ENCODE results near the gene CD2.

Gene CD2, protein sequence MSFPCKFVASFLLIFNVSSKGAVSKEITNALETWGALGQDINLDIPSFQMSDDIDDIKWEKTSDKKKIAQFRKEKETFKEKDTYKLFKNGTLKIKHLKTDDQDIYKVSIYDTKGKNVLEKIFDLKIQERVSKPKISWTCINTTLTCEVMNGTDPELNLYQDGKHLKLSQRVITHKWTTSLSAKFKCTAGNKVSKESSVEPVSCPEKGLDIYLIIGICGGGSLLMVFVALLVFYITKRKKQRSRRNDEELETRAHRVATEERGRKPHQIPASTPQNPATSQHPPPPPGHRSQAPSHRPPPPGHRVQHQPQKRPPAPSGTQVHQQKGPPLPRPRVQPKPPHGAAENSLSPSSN

DNA sequence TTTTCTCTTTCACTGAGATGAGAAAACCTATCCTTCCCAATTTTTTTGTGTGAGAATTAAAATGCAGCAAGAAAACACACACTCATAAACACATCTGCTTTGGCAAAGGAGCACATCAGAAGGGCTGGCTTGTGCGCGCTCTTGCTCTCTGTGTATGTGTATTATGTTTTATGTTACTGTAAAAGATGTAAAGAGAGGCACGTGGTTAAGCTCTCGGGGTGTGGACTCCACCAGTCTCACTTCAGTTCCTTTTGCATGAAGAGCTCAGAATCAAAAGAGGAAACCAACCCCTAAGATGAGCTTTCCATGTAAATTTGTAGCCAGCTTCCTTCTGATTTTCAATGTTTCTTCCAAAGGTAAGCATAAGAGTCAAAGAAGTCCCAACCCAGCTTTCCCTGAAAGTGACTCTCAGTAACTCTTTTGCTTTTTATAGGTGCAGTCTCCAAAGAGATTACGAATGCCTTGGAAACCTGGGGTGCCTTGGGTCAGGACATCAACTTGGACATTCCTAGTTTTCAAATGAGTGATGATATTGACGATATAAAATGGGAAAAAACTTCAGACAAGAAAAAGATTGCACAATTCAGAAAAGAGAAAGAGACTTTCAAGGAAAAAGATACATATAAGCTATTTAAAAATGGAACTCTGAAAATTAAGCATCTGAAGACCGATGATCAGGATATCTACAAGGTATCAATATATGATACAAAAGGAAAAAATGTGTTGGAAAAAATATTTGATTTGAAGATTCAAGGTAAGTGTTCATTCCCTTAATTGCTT is at the start of gene CD2:
Gene CD2 (plus strand): TSS at position 233 of the 780 bp plus-strand sequence. CDS start 63 bp downstream, at position 296.
- intact Hi-C loops (cut with DNase I; ENCODE audit: low total_unique reads), result no loop called here
- TF ChIP-seq, protein P1, sequence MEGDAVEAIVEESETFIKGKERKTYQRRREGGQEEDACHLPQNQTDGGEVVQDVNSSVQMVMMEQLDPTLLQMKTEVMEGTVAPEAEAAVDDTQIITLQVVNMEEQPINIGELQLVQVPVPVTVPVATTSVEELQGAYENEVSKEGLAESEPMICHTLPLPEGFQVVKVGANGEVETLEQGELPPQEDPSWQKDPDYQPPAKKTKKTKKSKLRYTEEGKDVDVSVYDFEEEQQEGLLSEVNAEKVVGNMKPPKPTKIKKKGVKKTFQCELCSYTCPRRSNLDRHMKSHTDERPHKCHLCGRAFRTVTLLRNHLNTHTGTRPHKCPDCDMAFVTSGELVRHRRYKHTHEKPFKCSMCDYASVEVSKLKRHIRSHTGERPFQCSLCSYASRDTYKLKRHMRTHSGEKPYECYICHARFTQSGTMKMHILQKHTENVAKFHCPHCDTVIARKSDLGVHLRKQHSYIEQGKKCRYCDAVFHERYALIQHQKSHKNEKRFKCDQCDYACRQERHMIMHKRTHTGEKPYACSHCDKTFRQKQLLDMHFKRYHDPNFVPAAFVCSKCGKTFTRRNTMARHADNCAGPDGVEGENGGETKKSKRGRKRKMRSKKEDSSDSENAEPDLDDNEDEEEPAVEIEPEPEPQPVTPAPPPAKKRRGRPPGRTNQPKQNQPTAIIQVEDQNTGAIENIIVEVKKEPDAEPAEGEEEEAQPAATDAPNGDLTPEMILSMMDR (IDR thresholded peaks at IDR 0.05), result no peak
- no peak within 1 kb of the TSS for H3K4me3 ChIP-seq
- DNase-seq, result no peak
- no peaks in the 10 kb centered on the region for H3K4me1 ChIP-seq
- H3K9me3 ChIP-seq, result peaks cover 0 to under 1% (median 0%) of the 10 kb centered on the region in 3 donors
- no peak within 1 kb of the TSS for H3K27ac ChIP-seq
- no peaks in the 10 kb centered on the region for H3K27me3 ChIP-seq
- H3K36me3 ChIP-seq, result no peaks in the 10 kb centered on the region

DNA sequence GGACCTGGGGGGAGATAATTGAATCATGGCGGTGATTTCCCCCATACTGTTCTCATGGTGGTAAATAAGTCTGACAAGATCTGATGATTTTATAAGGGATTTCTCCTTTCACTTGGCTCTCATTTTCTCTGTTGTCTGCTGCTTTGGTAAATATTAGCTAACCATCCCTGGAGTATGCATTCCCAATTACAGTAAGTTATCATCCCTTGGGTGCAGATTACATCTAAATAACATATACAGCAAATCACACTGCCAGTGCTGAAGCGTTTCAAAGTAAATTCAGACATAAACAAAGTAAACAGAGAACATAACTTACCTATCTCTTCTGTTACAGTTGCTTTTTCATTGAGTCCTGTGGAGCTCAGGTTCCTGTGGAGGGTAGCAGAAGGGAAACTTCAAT is 48.1 kb upstream of the CD2 start:
- TF ChIP-seq, protein P1 (IDR thresholded peaks at IDR 0.05), result no peak
- H3K4me3 ChIP-seq, result no peak overlapping the region
- H3K27ac ChIP-seq, result no peak overlapping the region
- H3K4me1 ChIP-seq, result peaks cover 0 to 7% (median 3%) of the 10 kb centered on the region in 4 donors
- H3K27me3 ChIP-seq, result no peaks in the 10 kb centered on the region
- intact Hi-C loops (cut with DNase I; ENCODE audit: low total_unique reads), result no loop called here
- DNase-seq, result no peak
- no peaks in the 10 kb centered on the region for H3K36me3 ChIP-seq
- H3K9me3 ChIP-seq, result no peaks in the 10 kb centered on the region

DNA sequence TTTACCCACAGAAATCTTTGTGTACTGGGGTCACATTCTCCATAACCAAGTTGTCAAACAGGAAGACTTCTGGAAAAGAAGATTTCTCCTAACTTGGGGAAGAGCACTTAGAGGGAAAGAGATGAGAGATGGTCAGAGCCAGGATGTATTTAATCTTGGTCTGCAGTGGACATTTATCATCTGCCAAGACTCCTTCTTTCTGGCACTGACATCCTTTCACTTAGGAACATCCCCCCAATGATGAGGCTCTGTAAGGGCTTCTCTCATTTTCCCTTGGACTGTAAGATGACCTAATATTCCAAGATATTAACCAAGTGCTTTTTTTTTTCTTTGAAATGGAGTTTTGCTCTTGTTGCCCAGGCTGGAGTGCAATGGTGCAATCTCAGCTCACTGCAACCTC is 47.4 kb upstream of the CD2 start:
- intact Hi-C loops (cut with DNase I; ENCODE audit: low total_unique reads), result no loop called here
- Histone ChIP-seq H3K9me3 (no peaks in the 10 kb centered on the region), H3K36me3 (no peaks in the 10 kb centered on the region), H3K4me1 (peaks cover 0 to 7% (median 3%) of the 10 kb centered on the region in 4 donors), H3K4me3 (no peak overlapping the region), H3K27ac (no peak overlapping the region), H3K27me3 (no peaks in the 10 kb centered on the region)
- TF ChIP-seq, protein P1 (IDR thresholded peaks at IDR 0.05), result no peak
- no peak for DNase-seq

DNA sequence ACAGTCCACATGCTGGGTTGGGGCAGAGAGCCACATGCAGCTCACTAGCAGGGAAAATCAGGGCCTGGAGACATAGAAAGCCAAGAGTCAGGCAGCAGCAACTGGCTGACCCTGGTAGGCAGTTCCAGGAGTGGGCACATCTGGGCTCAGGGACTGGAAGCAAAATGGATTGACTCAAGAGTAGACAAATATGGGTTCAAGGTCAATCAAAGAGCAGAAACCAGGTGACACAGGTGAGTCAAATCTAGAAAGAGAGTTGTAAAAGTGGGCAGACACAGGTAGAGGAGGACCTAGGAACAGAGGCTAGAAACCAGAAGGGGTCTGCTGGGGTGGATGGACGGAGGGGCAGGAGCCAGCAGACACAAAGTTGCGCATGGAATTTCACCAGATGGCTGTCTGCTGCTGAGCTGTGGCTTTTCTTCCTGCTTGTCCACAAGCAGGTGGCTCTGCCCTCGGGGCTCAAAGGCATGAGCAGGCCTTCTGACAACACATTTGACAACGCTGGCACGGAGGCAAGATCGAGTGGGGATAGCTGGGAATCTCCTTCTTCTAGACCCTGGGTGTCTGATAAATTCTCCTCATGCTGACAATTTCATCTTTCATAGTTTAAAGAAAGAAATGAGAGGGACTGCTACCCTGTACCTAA is 45.9 kb upstream of the CD2 start:
- intact Hi-C loops (cut with DNase I; ENCODE audit: low total_unique reads), result no loop called here
- H3K27ac ChIP-seq, result no peak overlapping the region
- H3K27me3 ChIP-seq, result no peaks in the 10 kb centered on the region
- H3K4me3 ChIP-seq, result no peak overlapping the region
- no peaks in the 10 kb centered on the region for H3K36me3 ChIP-seq
- H3K4me1 ChIP-seq, result peaks cover 0 to 7% (median 3%) of the 10 kb centered on the region in 4 donors
- TF ChIP-seq, protein P1 (IDR thresholded peaks at IDR 0.05), result no peak
- DNase-seq, result no peak
- H3K9me3 ChIP-seq, result no peaks in the 10 kb centered on the region

DNA sequence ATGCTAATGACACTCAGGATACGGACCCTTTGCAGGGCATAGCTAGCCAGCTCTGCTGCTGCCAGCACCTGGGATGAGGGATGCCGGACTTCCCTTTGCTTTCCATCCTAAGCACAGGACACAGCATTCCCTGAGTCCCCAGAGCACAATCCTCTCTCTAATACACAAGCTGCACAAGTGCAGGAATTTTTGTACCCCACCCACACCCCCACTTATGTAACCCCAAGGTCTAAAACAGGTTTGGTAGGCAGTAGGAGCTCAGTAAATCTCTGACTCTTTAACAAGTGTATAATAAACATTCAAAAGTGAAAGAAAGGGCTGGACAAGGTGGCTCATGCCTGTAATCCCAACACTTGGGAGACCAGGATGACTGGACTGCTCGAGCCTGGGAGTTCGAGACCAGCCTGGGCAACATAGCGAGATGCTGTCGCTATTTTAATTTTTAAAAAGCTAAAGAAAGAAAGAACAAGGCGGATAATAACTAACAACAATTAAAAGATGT is 44.5 kb upstream of the CD2 start:
- intact Hi-C loops (cut with DNase I; ENCODE audit: low total_unique reads), result no loop called here
- Histone ChIP-seq H3K4me1 (peaks cover 0 to 7% (median 3%) of the 10 kb centered on the region in 4 donors), H3K4me3 (no peak overlapping the region), H3K27me3 (no peaks in the 10 kb centered on the region), H3K36me3 (no peaks in the 10 kb centered on the region), H3K27ac (no peak overlapping the region), H3K9me3 (no peaks in the 10 kb centered on the region)
- TF ChIP-seq, protein P1 (IDR thresholded peaks at IDR 0.05), result no peak
- DNase-seq, result no peak
